Measurements from ENCODE around the gene PRSS38.

The PRSS38 gene

GRCh38 chr1:227769047-227769935, 46.2 kb upstream of the PRSS38 start:
- Histone ChIP-seq H3K27ac (replicated peaks) (no peak overlapping the region), H3K27me3 (ENCODE audit: insufficient read depth, poor library complexity, severe bottlenecking) (no peaks in the 10 kb centered on the region), H3K4me3 (replicated peaks; ENCODE audit: insufficient read depth, low read length) (no peak overlapping the region)
- DNase-seq (ENCODE audit: low read depth in 1 of 2, low spot score in 1 of 2) = no peak
- TF ChIP-seq GABPA (IDR thresholded peaks at IDR 0.05; ENCODE audit: low read depth) (no peak), POLR2AphosphoS5 (IDR thresholded peaks at IDR 0.05; ENCODE audit: low read depth) (no peak), REST (IDR thresholded peaks at IDR 0.05; ENCODE audit: insufficient replicate concordance, low read depth) (no peak), CTCF (IDR thresholded peaks at IDR 0.05; ENCODE audit: insufficient read depth, low read length) (no peak), SPI1 (IDR thresholded peaks at IDR 0.05; ENCODE audit: borderline replicate concordance, low read depth) (no peak)

GRCh38 chr1:227769936-227770494, 45.5 kb upstream of the PRSS38 start:
- Histone ChIP-seq H3K27ac (replicated peaks) (no peak overlapping the region), H3K4me3 (replicated peaks; ENCODE audit: insufficient read depth, low read length) (no peak overlapping the region), H3K27me3 (ENCODE audit: insufficient read depth, poor library complexity, severe bottlenecking) (no peaks in the 10 kb centered on the region)
- DNase-seq (ENCODE audit: low read depth in 1 of 2, low spot score in 1 of 2) = no peak
- no peak for TF ChIP-seq SPI1 (IDR thresholded peaks at IDR 0.05; ENCODE audit: borderline replicate concordance, low read depth)

GRCh38 chr1:227770812-227771211, 44.7 kb upstream of the PRSS38 start:
- H3K4me3 ChIP-seq (replicated peaks; ENCODE audit: insufficient read depth, low read length) = no peak overlapping the region
- no peaks in the 10 kb centered on the region for H3K27me3 ChIP-seq (ENCODE audit: insufficient read depth, poor library complexity, severe bottlenecking)
- no peak for DNase-seq (ENCODE audit: low read depth in 1 of 2, low spot score in 1 of 2)
- no peak overlapping the region for H3K27ac ChIP-seq (replicated peaks)
- TF ChIP-seq SPI1 (IDR thresholded peaks at IDR 0.05; ENCODE audit: borderline replicate concordance, low read depth) (no peak), GABPA (IDR thresholded peaks at IDR 0.05; ENCODE audit: low read depth) (no peak)

- no peak overlapping the region for H3K4me3 ChIP-seq (replicated peaks; ENCODE audit: insufficient read depth, low read length)
Measured at GRCh38 chr1:227771326-227771725, 44.1 kb upstream of the PRSS38 start.

More at GRCh38 chr1:227771326-227771725, 44.1 kb upstream of the PRSS38 start:
- Histone ChIP-seq H3K27ac (replicated peaks) (no peak overlapping the region), H3K27me3 (ENCODE audit: insufficient read depth, poor library complexity, severe bottlenecking) (no peaks in the 10 kb centered on the region)
- TF ChIP-seq SPI1 (IDR thresholded peaks at IDR 0.05; ENCODE audit: borderline replicate concordance, low read depth) (no peak), CTCF (IDR thresholded peaks at IDR 0.05; ENCODE audit: insufficient read depth, low read length) (no peak), GABPA (IDR thresholded peaks at IDR 0.05; ENCODE audit: low read depth) (no peak), POLR2AphosphoS5 (IDR thresholded peaks at IDR 0.05; ENCODE audit: low read depth) (no peak), REST (IDR thresholded peaks at IDR 0.05; ENCODE audit: insufficient replicate concordance, low read depth) (no peak)
- no peak for DNase-seq (ENCODE audit: low read depth in 1 of 2, low spot score in 1 of 2)
